Measurements from ENCODE around the gene GGCX.

- TF ChIP-seq POLR2A (IDR thresholded peaks at IDR 0.05; ENCODE audit: low read depth, low read length), result no peak
- no peak for TF ChIP-seq POLR2AphosphoS5 (IDR thresholded peaks at IDR 0.05; ENCODE audit: low read depth, low read length)
Measured at GRCh38 chr2:85597241-85597640, 35.9 kb upstream of the GGCX start.
